GM18873 (cell line): ENCODE results near the gene GIMAP6.
"Not testable (repeated sequence)": the region's sequence is repeated elsewhere in the genome, so short reads cannot be mapped to it uniquely, and the experiment has no call there.

Source experiments
- ATAC-seq: cut with Tn5 transposase; IDR thresholded peaks from one replicate; pipeline ENCODE4 v1.9.1; 2021; ENCODE audit warnings: mild to moderate bottlenecking, moderate library complexity, moderate number of reproducible peaks; ENCODE audit not compliant: unreplicated experiment, low FRiP score

GIMAP6 gene

DNA sequence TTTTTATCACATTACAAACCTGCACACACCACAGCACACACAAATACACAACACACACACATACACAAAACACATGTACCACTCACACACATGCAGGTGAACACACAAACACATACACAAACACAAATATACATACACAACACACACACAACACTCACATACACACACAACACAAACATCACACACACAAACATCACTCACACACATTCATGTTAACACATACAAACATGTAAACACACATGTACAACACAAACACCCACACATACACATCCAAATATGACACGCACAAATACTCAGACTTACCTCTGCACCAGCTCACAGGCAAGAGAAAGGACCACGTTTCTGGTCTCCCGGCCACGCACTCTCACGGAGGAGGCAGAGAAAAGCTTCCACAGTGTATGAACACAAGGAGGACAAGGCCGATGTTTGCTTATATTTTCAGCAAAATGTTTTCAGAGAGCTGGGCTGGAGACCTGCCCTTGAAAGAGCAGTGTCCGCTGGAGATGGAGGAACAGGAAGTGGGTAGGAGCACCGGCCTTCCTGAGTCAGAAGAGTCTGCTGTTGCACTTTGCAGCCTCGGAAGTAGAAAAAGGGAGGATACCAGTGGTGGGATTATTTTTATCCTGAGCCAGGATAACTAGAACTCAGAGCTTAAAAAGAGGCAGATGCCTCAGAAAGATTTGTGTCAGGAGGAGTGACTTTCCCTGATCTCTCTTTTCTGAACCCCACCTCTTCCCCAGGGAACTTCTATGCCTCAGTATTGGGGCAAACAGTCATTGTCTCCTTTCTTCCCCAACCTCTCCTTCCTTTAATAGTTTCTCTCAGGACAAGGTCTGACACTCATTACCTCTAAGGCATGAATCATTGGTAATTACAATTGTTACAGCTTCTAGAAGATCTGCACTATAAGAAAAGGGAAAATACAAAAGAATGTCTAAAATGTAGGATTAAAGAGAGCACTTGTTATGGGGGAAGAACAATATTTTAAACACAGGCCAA is at the start of gene GIMAP6:
Gene GIMAP6 (minus strand): TSS at position 520 of the 999 bp plus-strand sequence. CDS start 2,243 bp downstream, outside the sequence.
- peak; percentile 71 for ATAC-seq

GRCh38 chr7:150680364-150680763 is 48.2 kb upstream of the GIMAP6 start:
- ATAC-seq = not testable (repeated sequence)

DNA sequence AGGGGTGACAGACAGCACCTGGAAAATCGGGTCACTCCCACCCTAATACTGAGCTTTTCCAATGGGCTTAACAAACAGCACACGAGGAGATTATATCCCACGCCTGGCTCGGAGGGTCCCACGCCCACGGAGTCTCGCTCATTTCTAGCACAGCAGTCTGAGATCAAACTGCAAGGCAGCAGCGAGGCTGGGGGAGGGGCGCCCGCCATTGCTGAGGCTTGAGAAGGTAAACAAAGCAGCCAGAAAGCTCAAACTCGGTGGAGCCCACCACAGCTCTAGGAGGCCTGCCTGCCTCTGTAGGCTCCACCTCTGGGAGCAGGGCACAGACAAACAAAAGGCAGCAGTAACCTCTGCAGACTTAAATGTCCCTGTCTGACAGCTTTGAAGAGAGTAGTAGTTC is 46.4 kb upstream of the GIMAP6 start:
- not testable (repeated sequence) for ATAC-seq

DNA sequence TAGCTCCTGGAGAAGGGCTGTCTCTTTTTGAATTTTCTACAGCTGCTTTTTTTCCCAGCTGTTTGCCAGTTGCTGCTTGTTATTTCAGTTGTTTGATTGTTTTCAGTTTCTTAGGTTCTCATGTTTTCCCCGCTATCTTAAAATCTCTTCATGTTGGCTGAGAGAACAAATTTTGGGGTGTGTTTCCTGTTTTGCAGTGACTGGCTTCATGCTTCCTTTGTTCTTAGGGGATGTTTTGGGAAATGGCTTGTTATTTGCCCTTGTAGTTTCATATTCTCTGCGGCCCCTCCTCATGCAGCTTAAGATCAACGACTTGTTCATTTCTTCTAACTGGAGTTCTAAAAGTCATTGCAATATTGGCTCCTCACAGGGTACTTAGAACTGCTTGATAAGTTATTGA is 44.7 kb upstream of the GIMAP6 start:
- not testable (repeated sequence) for ATAC-seq

GRCh38 chr7:150676276-150676675 is 44.1 kb upstream of the GIMAP6 start:
- not testable (repeated sequence) for ATAC-seq

DNA sequence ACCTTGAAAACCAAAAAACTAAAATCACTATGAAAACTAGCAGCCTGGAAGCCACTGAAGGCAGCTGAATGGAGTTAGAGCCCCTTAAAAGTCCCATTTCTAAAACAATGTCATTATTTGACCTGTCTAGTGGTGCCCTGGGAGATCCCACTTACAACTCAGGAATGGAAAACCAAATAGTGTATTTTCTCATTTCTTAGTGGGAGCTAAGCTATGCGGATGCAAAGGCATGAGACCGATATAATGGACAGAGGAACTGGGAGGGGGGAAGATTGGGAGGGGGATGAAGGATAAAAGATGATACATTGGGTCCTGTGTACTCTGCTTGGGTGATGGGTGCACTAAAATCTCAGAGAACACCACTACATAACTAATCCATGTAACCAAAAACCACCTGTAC is 43.5 kb upstream of the GIMAP6 start:
- ATAC-seq = no peak

DNA sequence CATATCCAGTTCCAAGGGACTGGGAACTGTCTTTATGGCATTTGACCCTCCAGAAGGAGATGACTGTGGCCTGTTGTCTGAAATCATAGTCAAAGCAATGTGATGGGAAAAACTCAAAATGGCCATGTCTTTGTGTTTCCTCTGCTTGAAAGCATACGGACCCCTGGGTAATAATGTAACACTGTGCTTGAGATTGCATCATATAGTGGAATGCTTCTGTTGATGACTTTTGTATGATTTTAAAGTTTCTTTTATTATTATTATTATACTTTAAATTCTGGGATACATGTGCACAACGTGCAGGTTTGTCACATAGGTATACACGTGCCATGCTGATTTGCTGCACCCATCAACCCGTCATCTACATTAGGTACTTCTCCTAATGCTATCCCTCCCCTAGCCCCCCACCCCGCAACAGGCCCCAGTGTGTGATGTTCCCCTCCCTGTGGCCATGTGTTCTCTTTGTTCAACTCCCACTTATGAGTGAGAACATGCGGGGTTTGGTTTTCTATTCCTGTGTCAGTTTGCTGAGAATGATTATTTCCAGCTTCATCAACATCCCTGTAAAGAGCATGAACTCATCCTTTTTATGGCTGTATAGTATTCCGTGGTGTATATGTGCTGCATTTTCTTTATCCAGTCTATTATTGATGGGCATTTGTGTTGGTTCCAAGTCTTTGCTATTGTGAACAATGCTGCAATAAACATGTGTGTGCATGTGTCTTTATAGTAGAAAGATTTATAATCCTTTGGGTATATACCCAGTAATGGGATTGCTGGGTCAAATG is 39.8 kb upstream of the GIMAP6 start:
- not testable (repeated sequence) for ATAC-seq

DNA sequence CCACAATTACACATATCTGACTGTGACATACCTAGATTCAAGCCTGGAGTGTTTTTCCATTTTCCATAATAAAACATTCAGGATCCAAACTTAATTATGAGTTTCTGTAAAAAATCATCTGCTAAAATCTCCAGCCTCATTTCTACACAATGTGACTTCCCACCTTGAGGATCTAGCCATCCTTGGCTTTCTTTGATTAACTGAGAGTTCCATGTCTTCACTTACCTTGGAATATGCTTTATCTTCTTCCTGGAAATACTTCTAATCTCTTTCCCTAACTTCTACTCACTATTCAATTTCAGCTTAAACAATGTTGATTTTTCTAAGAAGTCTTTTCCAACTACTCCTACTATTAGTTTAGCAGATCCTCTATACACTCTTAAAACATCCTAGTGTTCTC is 36.8 kb upstream of the GIMAP6 start:
- ATAC-seq = no peak

DNA sequence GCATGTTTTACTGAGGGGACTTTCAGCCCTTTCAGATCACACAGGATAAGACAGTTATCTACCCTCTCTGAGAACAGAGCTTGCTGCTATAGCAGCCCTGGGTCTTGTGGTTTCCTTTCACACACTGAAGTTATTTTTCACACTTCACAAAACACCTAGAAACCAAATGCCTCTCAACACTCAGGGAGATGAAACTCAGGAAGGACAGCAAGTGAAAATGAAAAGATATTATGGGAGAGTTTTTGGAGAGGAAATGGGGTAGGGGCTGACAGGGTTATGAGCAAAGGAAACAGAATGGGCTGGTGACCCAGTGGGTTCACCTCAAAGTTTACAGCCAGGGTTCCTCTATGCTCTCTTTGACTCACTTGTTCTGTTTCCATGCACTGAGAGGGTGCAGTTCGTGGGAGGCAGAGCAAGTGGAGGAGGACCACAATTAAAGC is 36.3 kb upstream of the GIMAP6 start:
- peak; percentile 68 for ATAC-seq

- no peak for ATAC-seq
Observed at GRCh38 chr7:150666412-150666811, 34.2 kb upstream of the GIMAP6 start.

DNA sequence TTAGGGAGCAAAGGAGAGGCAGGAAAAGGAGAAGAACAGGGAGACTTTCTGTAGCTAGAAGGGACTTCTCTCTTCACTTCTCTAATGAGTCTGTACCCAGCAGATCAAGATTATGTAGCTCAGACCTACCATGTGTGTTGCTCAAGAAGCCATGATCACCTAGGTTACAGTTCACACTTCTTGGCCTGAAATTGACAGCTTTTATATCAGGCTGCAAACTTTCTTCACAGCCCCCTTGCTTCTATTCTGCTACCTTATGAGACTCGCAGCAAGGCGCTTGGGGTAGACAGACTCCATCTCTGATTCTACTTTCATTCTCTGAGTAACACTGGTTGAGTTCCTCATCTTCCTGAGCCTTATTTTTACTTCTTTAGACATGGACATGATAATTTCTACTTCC is 33.7 kb upstream of the GIMAP6 start:
- ATAC-seq = no peak

DNA sequence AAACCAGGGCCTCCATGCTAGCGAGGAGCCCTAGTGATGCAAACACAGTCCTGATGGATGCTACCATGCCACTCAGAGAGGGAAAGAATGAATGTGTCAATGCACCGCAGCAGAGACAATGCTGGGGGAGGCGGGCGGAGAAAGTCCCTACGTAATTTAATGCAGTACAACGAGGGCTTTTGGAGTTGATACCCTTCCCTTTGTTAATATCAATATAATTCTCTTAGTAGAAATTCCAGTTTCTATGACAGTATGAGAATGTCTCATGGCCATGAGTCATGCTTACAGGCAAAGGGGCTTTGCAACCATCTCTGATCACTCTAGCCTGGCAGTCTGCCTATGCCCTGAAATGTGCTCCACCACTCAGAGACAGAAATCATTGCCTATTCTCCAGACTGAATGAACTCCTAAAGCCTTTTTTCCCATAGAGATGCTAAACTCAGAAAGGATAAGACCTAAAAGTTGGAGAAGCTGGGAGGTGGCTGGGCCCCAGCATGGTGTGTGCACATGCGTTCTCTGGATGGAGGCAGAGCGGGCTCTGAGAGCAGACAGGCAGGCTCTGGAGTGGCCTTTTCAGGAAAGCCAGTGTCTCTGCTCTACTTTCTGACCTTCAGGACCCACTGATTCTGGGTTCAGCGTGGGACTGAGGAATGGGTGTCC is 33.0 kb upstream of the GIMAP6 start:
- ATAC-seq = no peak

- no peak for ATAC-seq
Observed at GRCh38 chr7:150663802-150664494, 31.8 kb upstream of the GIMAP6 start.

GRCh38 chr7:150662821-150663220 is 30.6 kb upstream of the GIMAP6 start:
- not testable (repeated sequence) for ATAC-seq

GRCh38 chr7:150660939-150661613 is 28.9 kb upstream of the GIMAP6 start:
- no peak for ATAC-seq

DNA sequence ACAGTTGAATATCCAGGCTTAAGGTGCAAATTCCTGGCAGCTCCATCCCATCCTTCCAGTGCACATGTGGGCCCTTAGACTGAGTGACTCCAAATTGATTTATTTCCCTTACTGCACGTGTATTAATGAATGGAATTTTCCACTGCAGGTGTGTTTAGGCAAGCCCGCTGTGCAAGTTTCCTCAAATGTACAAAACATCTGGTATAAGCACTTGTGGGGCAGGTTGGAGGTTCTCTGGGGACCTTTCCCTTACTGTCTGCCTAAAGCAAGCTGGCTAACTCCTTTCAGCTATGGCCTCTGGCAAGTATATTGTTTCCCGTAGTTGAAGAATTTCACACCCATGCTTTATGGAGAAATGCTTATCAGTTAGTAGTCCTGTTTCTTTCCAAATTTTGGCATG is 25.3 kb upstream of the GIMAP6 start:
- ATAC-seq = no peak

DNA sequence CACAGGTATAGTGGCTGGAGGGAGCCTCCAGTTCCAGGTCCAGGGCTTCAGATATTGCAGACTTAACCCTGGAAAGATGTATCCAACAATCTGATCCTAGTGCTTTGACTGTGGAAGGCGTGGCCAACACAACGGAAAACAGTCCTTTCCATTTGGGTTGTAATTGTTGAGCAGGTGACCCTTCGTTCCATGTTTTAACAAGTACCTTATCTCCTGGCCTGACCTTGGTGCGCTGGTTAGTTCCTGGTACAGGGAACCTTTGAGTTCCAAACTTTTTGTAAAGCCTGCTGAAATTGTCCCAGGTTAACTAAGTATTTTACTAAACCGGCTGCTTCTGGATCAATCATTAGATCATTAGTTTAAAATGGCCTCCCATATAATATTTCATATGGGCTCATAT is 23.9 kb upstream of the GIMAP6 start:
- ATAC-seq = no peak

- no peak for ATAC-seq
Observed at GRCh38 chr7:150654692-150655091, 22.5 kb upstream of the GIMAP6 start.

DNA sequence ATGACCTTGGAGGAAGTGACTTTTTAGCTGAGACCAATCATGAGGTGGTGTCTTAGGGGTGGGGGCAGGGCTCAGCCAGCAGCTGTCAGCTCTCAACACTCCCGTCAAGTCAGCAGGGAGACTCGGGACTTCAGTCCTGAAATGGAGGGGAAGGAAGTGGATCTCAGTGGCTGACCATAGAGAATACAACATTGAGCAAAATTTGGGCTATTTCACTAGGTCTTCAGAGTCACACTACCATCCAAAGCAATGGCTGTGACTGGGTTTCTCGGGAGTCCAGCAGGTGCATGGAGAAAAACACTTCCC is 16.8 kb upstream of the GIMAP6 start:
- ATAC-seq = no peak
